HG02970 (cell line): ENCODE results near the gene HDGFL2.

Source experiments
- ATAC-seq: cut with Tn5 transposase; IDR thresholded peaks from one replicate; pipeline ENCODE4 v1.9.1; 2021; ENCODE audit warnings: mild to moderate bottlenecking, moderate library complexity, moderate number of reproducible peaks; ENCODE audit not compliant: unreplicated experiment, low FRiP score

The HDGFL2 gene

GRCh38 chr19:4548238-4548584 lies 76.1 kb downstream of the HDGFL2 start:
- no peak for ATAC-seq

- ATAC-seq = no peak
Measured at GRCh38 chr19:4550018-4550417, 77.9 kb downstream of the HDGFL2 start.

GRCh38 chr19:4550479-4551050 lies 78.5 kb downstream of the HDGFL2 start:
- no peak for ATAC-seq
